ENCODE results near the gene SLC9A9. TPM values are rescaled to one million over a fixed set of nuclear protein-coding genes. Genes with fewer than 3 reads are reported as not detected.

Gene SLC9A9
- polyA plus RNA-seq, 1 donor from 2014 or later: 0.54 TPM

DNA sequence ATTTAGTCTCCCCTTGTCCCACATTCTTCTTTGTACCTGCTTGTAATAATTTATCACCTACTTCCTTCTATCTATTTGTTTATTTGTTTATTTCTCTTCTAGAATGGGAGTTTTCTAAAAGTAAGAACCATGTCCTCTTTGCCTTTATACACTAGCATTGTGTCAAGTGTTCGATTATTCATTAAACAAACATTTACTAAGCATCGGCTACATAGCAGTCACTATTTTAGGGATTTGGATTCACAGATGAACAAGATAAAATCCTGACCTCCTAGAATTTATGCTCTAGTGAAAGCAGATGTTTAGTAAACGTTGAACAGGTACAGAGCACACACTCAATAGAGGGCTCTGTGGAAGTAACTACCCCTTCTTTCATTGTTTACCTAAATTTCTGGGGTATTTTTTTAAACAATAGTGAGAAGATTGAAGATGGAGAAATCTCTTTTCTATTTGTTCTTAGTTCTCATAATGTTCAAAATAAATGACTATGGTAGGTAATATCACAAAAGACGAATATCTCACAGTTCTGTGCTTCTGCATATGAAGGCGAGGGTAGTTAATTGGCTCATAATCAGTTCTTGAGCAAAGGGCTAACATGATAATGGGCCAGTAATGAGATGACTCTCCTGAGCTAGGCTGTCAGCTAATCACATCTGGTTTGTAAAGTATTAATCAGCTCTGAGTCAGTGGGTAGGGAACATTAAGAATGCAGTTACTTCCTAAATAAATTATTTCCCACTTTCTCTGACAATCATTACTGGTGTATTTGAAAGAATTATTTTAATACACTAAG is 111.9 kb downstream of the SLC9A9 start:
- Histone ChIP-seq H3K9ac (ENCODE audit: low read length) (no peak overlapping the region), H3K9me3 (ENCODE audit: low read length) (no peaks in the 10 kb centered on the region), H3K9me2 (ENCODE audit: insufficient read depth, low read length) (no peaks in the 10 kb centered on the region), H3F3A (ENCODE audit: insufficient read depth, low read length, poor library complexity, severe bottlenecking) (no peaks in the 10 kb centered on the region), H2AFZ (ENCODE audit: low read depth, low read length) (no peak overlapping the region), H3K36me3 (ENCODE audit: insufficient read depth, low read length) (no peaks in the 10 kb centered on the region), H4K20me1 (ENCODE audit: insufficient read depth) (no peaks in the 10 kb centered on the region), H3K79me2 (replicated peaks; ENCODE audit: insufficient read depth, low read length) (no peaks in the 10 kb centered on the region), H3K4me2 (ENCODE audit: low read length) (no peak overlapping the region), H3K27ac (ENCODE audit: low read length) (no peak overlapping the region), H3K4me3 (ENCODE audit: low read length) (no peak overlapping the region), H3K27me3 (ENCODE audit: insufficient read depth, low read depth, low read length) (no peaks in the 10 kb centered on the region)
- no peak for TF ChIP-seq TAF1 (IDR thresholded peaks at IDR 0.05; ENCODE audit: low read depth)
- TF ChIP-seq RAD21 (conservative IDR thresholded peaks at IDR 0.05): no peak
- no peak for TF ChIP-seq POLR2AphosphoS5 (IDR thresholded peaks at IDR 0.05)
- TF ChIP-seq EP300 (conservative IDR thresholded peaks at IDR 0.05; ENCODE audit: poor library complexity, severe bottlenecking): no peak

- Histone ChIP-seq H3K9me3 (ENCODE audit: low read length) (no peaks in the 10 kb centered on the region), H2AFZ (ENCODE audit: low read depth, low read length) (no peak overlapping the region), H3K4me2 (ENCODE audit: low read length) (no peak overlapping the region), H3K36me3 (ENCODE audit: insufficient read depth, low read length) (no peaks in the 10 kb centered on the region), H3F3A (ENCODE audit: insufficient read depth, low read length, poor library complexity, severe bottlenecking) (no peaks in the 10 kb centered on the region), H3K9ac (ENCODE audit: low read length) (no peak overlapping the region), H3K9me2 (ENCODE audit: insufficient read depth, low read length) (no peaks in the 10 kb centered on the region), H3K27ac (ENCODE audit: low read length) (no peak overlapping the region), H3K27me3 (ENCODE audit: insufficient read depth, low read depth, low read length) (no peaks in the 10 kb centered on the region), H3K79me2 (replicated peaks; ENCODE audit: insufficient read depth, low read length) (no peaks in the 10 kb centered on the region), H3K4me3 (ENCODE audit: low read length) (no peak overlapping the region), H4K20me1 (ENCODE audit: insufficient read depth) (no peaks in the 10 kb centered on the region)
- TF ChIP-seq TAF1 (IDR thresholded peaks at IDR 0.05; ENCODE audit: low read depth) (no peak), SMC3 (conservative IDR thresholded peaks at IDR 0.05; ENCODE audit: poor library complexity) (no peak), CTCF (IDR thresholded peaks at IDR 0.05; ENCODE audit: poor library complexity, severe bottlenecking) (no peak), EZH2 (IDR thresholded peaks at IDR 0.05; ENCODE audit: borderline replicate concordance, insufficient read depth, low read length, poor library complexity, severe bottlenecking) (no peak), RAD21 (conservative IDR thresholded peaks at IDR 0.05) (no peak), MXI1 (conservative IDR thresholded peaks at IDR 0.05; ENCODE audit: poor library complexity, severe bottlenecking) (no peak), POLR2AphosphoS5 (IDR thresholded peaks at IDR 0.05) (no peak), EP300 (conservative IDR thresholded peaks at IDR 0.05; ENCODE audit: poor library complexity, severe bottlenecking) (no peak)
- TF ChIP-seq, protein P1, sequence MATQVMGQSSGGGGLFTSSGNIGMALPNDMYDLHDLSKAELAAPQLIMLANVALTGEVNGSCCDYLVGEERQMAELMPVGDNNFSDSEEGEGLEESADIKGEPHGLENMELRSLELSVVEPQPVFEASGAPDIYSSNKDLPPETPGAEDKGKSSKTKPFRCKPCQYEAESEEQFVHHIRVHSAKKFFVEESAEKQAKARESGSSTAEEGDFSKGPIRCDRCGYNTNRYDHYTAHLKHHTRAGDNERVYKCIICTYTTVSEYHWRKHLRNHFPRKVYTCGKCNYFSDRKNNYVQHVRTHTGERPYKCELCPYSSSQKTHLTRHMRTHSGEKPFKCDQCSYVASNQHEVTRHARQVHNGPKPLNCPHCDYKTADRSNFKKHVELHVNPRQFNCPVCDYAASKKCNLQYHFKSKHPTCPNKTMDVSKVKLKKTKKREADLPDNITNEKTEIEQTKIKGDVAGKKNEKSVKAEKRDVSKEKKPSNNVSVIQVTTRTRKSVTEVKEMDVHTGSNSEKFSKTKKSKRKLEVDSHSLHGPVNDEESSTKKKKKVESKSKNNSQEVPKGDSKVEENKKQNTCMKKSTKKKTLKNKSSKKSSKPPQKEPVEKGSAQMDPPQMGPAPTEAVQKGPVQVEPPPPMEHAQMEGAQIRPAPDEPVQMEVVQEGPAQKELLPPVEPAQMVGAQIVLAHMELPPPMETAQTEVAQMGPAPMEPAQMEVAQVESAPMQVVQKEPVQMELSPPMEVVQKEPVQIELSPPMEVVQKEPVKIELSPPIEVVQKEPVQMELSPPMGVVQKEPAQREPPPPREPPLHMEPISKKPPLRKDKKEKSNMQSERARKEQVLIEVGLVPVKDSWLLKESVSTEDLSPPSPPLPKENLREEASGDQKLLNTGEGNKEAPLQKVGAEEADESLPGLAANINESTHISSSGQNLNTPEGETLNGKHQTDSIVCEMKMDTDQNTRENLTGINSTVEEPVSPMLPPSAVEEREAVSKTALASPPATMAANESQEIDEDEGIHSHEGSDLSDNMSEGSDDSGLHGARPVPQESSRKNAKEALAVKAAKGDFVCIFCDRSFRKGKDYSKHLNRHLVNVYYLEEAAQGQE (IDR thresholded peaks at IDR 0.05; ENCODE audit: borderline replicate concordance): no peak
Measured at GRCh38 chr3:143731776-143732175, 116.5 kb downstream of the SLC9A9 start.
